NT2/D1 (cell line): ENCODE measurements around the gene SIPA1L2.

ENCODE experiments used
- SUZ12 ChIP-seq: IDR thresholded peaks from 2 replicates; pipeline ENCODE4 v1.6.1; 2011; ENCODE audit not compliant: insufficient read length, insufficient read depth; ENCODE audit errors: extremely low read depth
- YY1 ChIP-seq: IDR thresholded peaks from 2 replicates; pipeline ENCODE4 v1.6.1; 2011; ENCODE audit not compliant: insufficient read length, insufficient read depth
- ZNF274 ChIP-seq: IDR thresholded peaks from 2 replicates; pipeline ENCODE4 v1.6.1; 2011; ENCODE audit warnings: mild to moderate bottlenecking, low read depth, low read length

GRCh38 chr1:232635778-232636356 lies 5.9 kb upstream of the SIPA1L2 start:
- TF ChIP-seq YY1, result no peak
- TF ChIP-seq SUZ12, result no peak
- TF ChIP-seq ZNF274, result no peak
